GM21529 (cell line): ENCODE results near the gene MEF2D.

Experiments used
- ATAC-seq: cut with Tn5 transposase; IDR thresholded peaks from one replicate; pipeline ENCODE4 v1.9.1; 2021; ENCODE audit not compliant: unreplicated experiment

MEF2D gene

DNA sequence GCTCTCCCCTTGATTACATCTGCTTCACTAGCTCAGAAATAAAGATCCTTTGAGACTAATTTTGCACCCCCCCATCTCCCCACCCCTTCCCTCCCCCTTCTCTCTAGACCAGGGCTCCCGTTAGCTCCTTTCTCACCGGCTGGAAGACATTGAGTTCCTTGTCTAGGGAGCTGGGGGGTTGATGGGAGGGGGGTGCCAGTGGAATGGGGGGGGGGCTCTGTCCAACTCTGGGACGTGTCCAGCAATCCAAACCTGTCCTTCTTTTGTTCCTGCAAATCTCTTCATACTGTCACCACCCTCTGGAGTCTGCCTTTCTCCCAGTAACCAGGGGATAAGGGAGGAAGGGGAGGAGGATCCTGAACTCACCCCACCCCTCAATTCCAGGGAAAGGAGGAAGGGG is 69.7 kb downstream of the MEF2D start:
- no peak for ATAC-seq

- ATAC-seq, result no peak
These were observed 70.3 kb downstream of the MEF2D start for GRCh38 chr1:156430303-156430702.

GRCh38 chr1:156429313-156430060 is 71.1 kb downstream of the MEF2D start:
- ATAC-seq, result no peak

- ATAC-seq, result no peak
These were observed 71.8 kb downstream of the MEF2D start for GRCh38 chr1:156428746-156429288.

DNA sequence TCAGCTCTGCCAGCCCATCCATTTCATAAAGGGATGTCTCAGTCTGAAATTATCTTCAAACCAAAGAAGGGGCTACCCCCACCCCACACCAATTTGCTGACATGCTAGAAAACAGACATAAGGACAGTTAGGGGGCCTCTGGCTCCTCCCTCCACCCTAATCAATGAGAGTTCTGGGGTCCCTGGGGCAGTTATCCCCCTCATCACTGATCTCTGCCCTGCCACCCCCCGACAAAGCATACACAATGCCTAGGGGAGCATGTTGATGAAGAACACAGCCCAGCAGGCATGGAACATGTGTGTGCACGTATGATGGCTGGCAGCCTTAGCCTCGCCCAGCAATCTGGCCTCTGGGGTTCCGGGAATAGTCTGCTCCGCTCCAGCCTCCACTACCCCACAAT is 72.6 kb downstream of the MEF2D start:
- ATAC-seq, result no peak

- ATAC-seq, result no peak
These were observed 74.6 kb downstream of the MEF2D start for GRCh38 chr1:156425943-156426342.

DNA sequence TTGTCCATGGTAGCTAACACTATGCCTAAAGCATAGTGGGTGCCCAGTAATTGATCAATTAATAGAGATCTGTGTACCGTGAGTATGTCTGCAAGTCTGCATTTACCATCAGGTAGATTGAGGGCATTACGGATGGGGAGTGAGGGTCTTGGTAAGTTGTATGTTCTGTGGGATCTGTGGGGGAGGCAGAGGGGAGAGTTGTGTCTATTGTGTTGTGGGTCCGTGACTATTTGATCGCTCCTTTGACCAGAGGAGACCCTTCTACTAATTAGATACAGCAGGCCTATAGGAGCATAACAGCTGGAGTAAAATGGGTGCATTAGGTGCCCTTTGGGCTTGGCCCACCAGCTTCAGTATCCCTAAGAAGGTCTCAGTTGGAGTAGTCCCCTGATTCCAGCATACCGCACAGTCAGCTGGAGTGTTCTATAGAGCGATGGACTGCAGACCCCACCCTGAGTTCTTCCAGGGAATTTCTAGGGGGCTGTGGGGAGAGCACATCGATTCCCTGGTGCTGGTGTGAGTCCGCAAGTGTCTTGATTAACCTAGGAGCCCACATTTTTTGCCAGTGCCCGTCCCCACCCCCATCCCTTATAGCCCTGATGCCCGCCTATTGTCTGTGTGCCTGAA is 75.7 kb downstream of the MEF2D start:
- ATAC-seq, result no peak

GRCh38 chr1:156423422-156424352 is 76.9 kb downstream of the MEF2D start:
- ATAC-seq, result no peak

DNA sequence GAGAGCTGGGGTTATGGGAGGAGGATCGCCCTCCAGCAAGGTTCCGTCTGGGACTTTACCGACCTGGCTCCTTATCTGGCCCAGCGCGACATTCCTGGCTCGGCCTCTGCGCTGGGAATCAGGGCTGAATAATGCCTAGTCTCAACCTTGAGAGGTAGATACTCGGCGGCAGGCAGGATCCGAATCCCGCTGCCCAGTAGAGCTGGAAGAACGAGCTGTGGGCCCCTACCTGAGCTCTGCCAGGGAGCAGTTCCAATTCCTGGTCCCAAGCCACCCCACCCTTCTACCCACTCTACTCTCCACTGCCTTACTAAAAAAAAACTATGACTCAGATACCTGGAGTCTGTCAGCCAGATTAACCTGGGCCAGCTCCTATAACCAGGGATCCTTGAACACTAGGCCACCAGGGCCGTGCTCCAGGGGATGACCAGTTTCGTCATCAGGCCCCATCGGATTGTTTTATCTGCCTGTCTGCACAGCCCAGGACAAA is 77.9 kb downstream of the MEF2D start:
- no peak for ATAC-seq

DNA sequence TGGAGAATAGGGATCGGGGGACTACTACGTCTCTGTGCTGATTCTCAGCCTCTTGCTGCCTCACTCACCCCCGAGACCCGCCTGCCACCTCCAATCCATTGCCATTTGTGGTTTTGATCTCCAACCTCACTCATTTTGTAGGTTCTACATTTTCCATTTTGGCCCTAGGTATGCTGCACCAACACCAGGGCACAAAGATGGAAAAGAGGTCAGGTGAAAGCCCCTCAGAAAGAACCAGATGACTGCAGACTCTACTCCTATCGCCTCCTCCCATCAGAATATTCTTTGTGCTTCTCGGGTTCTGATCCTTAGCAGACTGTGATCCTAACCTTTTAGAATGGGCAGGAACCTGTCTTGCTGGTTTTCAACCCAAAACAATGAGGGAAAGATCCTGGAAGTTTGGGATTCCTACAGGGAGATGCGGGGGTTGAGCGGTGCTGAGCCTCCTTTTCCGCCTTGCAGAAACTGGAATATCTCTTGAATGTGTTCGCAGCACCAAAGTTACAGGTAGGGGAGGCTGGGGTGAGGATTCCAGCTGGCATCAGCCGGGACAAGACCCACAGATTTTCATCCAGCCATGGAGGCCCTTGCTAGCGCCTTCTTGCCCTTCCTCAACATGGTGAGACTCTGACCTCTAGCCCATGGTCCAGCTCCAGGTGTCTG is 78.5 kb downstream of the MEF2D start:
- no peak for ATAC-seq

- ATAC-seq, result peak; percentile 77
These were observed 79.3 kb downstream of the MEF2D start for GRCh38 chr1:156421062-156421938.

DNA sequence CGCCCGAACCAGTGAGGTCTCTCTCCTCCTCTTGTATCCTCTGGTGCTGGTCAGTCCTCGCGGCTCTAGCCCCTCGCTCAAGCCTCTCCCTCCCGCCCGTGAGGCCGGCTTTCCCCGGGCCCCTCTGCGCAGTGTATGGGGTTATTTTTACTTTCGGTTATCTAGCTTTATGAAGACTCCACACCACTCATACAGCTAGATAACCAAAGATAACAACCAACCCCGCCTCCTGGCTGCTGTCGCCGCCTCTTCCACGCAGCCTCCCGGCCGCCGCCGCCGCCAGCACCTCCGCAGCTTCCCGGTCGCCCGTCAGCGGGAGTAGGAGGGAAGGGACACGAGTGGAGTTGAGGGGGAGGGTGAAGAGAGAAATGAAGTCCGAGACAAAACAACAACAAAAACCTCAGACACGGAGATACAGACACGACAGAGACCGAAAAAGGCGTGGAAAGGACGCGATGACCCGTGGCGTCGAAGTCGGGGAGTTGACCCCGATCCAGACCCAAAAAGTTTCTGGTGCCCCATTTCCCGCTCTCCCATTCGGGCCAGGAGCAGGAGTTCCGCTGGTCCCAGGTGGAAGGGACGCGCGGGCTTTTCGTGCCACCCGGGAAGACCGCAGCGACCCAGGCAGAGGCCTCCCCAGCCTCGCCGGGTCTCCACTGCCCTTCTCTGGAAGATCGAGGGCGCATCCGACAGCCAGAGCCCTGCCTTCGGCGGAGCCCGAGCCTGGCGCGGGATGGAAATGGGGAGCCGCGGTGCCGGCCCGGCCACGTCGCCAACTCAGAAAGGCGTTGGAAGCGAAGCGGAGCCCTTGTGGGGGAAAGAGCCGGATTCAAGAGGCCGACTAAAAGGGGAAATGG is 80.1 kb downstream of the MEF2D start:
- no peak for ATAC-seq

DNA sequence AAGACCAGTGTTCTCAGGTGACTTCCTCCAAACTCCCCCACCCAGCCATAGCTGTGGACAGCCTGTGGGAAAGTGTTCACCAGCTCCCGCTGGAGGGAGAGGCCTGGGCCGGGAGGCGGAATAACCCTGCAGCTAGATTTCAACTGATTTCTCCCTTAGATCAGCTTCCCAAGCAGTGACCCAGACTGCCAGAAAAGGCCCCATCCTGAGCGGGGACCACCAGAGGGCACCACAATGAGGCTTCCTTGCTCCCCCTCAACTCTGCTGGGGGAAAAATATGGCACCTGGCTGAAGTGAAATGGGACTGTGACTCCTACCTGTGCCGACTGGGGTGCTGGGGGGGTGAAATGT is 80.7 kb downstream of the MEF2D start:
- ATAC-seq, result no peak

- ATAC-seq, result no peak
These were observed 82.0 kb downstream of the MEF2D start for GRCh38 chr1:156418416-156419070.

GRCh38 chr1:156417401-156418020 is 83.1 kb downstream of the MEF2D start:
- no peak for ATAC-seq

DNA sequence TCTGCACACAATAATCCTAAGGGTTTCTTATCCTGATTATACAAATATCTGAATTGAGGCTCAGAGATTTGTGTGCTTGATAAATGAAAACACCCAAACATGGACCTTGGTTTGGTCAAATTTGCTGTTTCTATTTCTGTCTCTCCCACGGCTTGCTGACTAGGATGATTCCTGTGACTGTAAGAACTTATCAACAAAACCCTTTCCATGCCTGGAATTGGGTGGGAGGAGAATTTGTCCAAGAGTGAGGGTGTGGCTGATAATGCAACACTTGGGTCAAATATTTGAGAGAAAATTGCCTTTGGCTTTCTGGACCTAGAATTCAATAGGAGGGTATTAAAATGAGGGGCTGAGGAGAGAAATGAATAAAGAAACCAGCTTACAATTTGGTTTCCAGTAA is 83.6 kb downstream of the MEF2D start:
- no peak for ATAC-seq

GRCh38 chr1:156414461-156415064 is 86.0 kb downstream of the MEF2D start:
- no peak for ATAC-seq
